GM12801 (cell line): Measurements from ENCODE around the gene DAW1.

ENCODE experiments used
- CTCF ChIP-seq: IDR thresholded peaks from one replicate; pipeline ENCODE4 v1.5.1; 2011; ENCODE audit warnings: control low read depth; ENCODE audit not compliant: insufficient read length; ENCODE audit errors: extremely low read depth

The DAW1 gene

GRCh38 chr2:227871375-227871791, at the start of gene DAW1:
TSS of gene DAW1 (plus strand) at chr2:227871631. CDS start at chr2:227871690, 59 bp downstream.
- no peak for TF ChIP-seq CTCF

GRCh38 chr2:227822416-227823003, 48.9 kb upstream of the DAW1 start:
- no peak for TF ChIP-seq CTCF

GRCh38 chr2:227823922-227824321, 47.5 kb upstream of the DAW1 start:
- no peak for TF ChIP-seq CTCF

- TF ChIP-seq CTCF = no peak
These were observed 46.7 kb upstream of the DAW1 start for GRCh38 chr2:227824711-227825110.

- TF ChIP-seq CTCF = no peak
These were observed 45.4 kb upstream of the DAW1 start for GRCh38 chr2:227826019-227826521.

- no peak for TF ChIP-seq CTCF
These were observed 44.9 kb upstream of the DAW1 start for GRCh38 chr2:227826563-227826962.

GRCh38 chr2:227827143-227827542, 44.3 kb upstream of the DAW1 start:
- TF ChIP-seq CTCF = no peak
